GM12874 (cell line): ENCODE results near the gene FSHR.

ENCODE experiments used
- CTCF ChIP-seq: IDR thresholded peaks from 2 replicates; pipeline ENCODE4 v1.5.1; 2011; ENCODE audit warnings: low read depth, mild to moderate bottlenecking, control low read depth, low read length, moderate library complexity; ENCODE audit not compliant: insufficient read depth

Gene FSHR

DNA sequence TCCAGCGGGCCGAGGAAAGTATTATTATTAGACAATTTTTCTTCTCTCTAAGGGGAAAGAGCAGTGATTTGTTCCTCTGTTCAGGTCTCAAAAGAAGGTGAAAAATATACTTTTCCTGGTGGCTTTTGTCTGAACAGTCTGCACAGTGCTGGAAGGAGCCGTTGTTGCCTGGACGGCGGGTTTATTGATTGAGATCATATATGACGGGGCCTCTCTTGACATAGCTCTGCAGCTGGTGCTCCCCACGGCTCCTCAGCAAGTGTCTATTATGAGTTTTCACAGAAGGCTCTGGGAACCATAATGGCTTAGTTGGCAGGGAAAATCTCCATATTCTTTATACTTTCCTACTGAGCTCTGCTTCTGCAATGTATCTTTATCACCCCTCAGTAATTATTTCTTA lies 42.9 kb downstream of the FSHR start:
- no peak for TF ChIP-seq CTCF

DNA sequence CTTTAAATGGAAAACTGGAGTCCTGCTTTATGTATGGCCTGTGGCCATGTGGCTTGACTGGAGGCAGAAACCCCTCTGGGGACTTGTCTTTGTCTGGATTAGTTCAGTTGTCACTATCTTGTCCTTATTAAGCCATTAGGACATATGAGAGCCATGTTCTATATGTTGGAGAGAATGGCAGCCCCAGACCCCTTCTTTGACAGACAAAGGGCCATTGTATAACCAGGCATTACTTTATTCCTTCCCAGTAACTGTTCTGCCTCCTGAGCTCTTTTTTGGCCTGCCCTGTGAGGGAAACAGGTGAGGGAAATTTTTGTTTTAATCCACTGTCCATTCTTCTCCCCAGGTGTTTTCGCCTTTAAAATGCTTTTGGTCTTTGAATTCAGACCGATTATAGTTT lies 43.3 kb downstream of the FSHR start:
- no peak for TF ChIP-seq CTCF

DNA sequence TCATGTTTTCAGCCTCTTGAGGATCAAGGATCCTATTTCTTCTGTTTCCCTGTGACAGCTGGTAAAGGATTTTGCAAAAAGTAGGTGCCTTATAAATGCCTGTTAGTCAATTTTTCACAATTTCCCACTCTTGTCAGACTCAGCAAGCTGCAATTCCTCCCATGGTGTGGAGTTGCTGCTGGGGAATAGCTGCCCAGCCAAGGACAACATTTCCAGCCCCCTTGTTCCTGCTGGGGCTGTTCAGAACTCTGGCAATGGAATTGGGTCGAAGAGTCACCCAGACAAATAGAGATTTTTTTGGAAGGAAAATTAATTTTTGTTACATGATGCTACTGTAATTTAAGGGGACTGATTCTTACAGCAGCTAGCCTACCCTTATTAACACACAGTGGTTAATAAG lies 43.7 kb downstream of the FSHR start:
- no peak for TF ChIP-seq CTCF

GRCh38 chr2:49108851-49109250 lies 45.5 kb downstream of the FSHR start:
- no peak for TF ChIP-seq CTCF

GRCh38 chr2:49108436-49108835 lies 45.9 kb downstream of the FSHR start:
- no peak for TF ChIP-seq CTCF

DNA sequence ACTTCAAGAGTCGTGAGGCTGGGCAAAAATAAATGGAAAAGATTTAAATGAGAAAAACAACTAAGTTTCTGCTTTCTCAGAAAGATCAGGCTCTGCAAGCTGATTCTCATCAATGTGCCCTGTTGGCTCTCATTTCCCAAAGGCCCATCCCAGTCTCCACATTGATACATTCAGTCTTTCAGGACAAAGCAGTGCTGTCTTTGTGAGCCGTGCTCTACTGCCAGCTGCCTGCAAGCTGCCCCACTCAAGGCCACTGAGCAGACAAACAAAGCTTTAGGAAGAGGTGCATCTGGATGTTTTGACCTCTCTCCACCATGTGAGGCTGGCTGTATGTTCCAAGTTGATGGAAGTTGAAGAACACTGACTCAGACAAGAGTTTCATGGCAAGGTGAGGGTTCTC lies 48.8 kb downstream of the FSHR start:
- TF ChIP-seq CTCF: no peak

DNA sequence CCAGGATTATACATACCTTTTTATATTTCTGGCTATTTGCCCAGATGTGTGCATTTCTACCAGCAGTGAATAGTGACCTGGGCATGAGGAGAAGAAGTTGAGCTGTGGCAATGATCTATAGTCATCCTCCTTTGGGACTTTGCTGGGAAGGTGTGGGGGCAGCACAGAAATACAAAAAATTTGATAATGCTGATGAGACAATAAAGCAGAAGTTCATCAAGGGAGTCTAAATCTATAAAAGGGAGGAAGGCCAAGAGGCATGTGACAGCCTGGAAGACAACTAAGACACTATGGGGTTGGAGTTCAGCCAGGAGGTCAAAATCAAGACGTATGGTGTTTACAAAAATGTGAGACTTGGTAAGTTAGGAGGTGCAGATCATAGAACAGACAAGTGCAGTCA lies 52.2 kb downstream of the FSHR start:
- no peak for TF ChIP-seq CTCF

DNA sequence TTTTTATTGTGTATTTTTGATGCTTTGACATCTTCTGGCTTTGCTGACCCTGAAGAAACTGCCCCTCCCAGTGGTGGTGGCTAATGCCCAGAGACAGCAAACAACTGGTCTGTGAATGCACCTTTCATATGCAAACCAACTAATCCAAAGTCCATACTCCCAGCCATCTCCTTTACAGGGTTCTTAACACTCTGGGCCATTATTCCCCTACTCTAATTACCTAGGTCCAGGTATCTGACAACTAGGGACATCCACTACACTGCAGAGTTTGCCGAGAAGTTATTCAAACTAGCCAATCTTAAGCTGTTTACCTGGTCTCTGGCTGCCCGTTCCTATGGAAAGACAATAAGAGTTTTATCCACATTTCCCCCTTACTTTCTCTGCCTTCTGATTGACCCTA lies 73.6 kb downstream of the FSHR start:
- no peak for TF ChIP-seq CTCF
